ENCODE data around the gene PPM1D.

- TF ChIP-seq CTCF (IDR thresholded peaks at IDR 0.05) (no peak), POLR2A (IDR thresholded peaks at IDR 0.05) (no peak)
These were observed 17.0 kb upstream of the PPM1D start for GRCh38 chr17:60583008-60583407.

Measured in body of pancreas (tissue), 4 donors.